Measurements from ENCODE around the gene OTUB1. TPM values are rescaled to one million over a fixed set of nuclear protein-coding genes. Genes with fewer than 3 reads are reported as not detected.
A peak's percentile ranks its signal among the peaks of the same experiment; 100 is the strongest.

Gene OTUB1
- total and polyA plus RNA-seq, 2 of the 13 experiments (the other 11 are each of a cell fraction or from before 2014, with no cell fraction given): 58.8 to 130 TPM

DNA sequence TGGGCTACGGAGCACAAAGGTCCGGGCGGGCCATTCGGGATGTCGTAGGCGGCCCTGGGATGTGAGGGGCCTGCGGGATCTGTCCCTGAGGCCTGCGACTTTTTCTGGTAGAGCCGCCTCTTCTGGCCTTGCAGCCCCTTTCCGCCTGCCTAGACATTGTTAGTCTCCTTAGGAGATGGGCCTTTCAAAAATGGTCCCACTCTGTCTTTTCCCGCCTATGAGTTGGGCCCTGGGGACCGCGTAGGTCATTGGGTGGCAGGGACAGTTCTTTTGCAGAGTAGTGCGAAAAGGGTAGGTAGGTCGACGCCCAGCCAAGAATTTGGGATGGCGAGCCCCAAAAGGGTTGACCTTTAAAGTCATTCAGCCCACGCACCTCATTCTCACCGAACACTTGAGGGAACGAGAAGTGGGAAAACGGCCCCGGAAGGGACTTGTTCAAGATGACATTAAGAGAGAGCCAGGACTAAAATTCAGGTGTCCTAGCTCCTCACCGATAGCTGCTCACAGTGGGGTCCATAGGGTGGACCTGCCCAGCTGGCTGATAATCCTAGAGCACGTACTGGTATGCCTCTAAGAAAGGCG, 785 bp downstream of the OTUB1 start (continued):
- TF ChIP-seq, protein P1, sequence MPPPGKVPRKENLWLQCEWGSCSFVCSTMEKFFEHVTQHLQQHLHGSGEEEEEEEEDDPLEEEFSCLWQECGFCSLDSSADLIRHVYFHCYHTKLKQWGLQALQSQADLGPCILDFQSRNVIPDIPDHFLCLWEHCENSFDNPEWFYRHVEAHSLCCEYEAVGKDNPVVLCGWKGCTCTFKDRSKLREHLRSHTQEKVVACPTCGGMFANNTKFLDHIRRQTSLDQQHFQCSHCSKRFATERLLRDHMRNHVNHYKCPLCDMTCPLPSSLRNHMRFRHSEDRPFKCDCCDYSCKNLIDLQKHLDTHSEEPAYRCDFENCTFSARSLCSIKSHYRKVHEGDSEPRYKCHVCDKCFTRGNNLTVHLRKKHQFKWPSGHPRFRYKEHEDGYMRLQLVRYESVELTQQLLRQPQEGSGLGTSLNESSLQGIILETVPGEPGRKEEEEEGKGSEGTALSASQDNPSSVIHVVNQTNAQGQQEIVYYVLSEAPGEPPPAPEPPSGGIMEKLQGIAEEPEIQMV (CRISPR knock-in tag; IDR thresholded peaks at IDR 0.05; ENCODE audit: low read depth): no peak
- TF ChIP-seq, protein P2, sequence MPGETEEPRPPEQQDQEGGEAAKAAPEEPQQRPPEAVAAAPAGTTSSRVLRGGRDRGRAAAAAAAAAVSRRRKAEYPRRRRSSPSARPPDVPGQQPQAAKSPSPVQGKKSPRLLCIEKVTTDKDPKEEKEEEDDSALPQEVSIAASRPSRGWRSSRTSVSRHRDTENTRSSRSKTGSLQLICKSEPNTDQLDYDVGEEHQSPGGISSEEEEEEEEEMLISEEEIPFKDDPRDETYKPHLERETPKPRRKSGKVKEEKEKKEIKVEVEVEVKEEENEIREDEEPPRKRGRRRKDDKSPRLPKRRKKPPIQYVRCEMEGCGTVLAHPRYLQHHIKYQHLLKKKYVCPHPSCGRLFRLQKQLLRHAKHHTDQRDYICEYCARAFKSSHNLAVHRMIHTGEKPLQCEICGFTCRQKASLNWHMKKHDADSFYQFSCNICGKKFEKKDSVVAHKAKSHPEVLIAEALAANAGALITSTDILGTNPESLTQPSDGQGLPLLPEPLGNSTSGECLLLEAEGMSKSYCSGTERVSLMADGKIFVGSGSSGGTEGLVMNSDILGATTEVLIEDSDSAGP (CRISPR knock-in tag; IDR thresholded peaks at IDR 0.05; ENCODE audit: borderline replicate concordance): 0 out of 2 replicates have a peak, but pooled peaks have one; percentile 15
- TF ChIP-seq ZNF781 (CRISPR knock-in tag; IDR thresholded peaks at IDR 0.05; ENCODE audit: borderline replicate concordance, not compliant biosample characterization): no peak
- TF ChIP-seq, protein P3, sequence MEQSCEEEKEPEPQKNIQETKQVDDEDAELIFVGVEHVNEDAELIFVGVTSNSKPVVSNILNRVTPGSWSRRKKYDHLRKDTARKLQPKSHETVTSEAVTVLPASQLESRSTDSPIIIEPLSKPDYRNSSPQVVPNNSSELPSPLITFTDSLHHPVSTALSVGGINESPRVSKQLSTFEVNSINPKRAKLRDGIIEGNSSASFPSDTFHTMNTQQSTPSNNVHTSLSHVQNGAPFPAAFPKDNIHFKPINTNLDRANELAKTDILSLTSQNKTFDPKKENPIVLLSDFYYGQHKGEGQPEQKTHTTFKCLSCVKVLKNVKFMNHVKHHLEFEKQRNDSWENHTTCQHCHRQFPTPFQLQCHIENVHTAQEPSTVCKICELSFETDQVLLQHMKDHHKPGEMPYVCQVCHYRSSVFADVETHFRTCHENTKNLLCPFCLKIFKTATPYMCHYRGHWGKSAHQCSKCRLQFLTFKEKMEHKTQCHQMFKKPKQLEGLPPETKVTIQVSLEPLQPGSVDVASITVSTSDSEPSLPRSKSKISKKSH (CRISPR knock-in tag; IDR thresholded peaks at IDR 0.05; ENCODE audit: borderline replicate concordance): no peak
- TF ChIP-seq, protein P4, sequence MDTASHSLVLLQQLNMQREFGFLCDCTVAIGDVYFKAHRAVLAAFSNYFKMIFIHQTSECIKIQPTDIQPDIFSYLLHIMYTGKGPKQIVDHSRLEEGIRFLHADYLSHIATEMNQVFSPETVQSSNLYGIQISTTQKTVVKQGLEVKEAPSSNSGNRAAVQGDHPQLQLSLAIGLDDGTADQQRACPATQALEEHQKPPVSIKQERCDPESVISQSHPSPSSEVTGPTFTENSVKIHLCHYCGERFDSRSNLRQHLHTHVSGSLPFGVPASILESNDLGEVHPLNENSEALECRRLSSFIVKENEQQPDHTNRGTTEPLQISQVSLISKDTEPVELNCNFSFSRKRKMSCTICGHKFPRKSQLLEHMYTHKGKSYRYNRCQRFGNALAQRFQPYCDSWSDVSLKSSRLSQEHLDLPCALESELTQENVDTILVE (CRISPR knock-in tag; IDR thresholded peaks at IDR 0.05): no peak
- TF ChIP-seq ATF7-NPFF (CRISPR knock-in tag; IDR thresholded peaks at IDR 0.05; ENCODE audit: low read depth): 0 out of 2 replicates have a peak, but pooled peaks have one; percentile 3
- TF ChIP-seq, protein P5, sequence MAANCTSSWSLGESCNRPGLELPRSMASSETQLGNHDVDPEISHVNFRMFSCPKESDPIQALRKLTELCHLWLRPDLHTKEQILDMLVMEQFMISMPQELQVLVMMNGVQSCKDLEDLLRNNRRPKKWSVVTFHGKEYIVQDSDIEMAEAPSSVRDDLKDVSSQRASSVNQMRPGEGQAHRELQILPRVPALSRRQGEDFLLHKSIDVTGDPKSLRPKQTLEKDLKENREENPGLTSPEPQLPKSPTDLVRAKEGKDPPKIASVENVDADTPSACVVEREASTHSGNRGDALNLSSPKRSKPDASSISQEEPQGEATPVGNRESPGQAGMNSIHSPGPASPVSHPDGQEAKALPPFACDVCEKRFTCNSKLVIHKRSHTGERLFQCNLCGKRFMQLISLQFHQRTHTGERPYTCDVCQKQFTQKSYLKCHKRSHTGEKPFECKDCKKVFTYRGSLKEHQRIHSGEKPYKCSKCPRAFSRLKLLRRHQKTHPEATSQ (CRISPR knock-in tag; IDR thresholded peaks at IDR 0.05; ENCODE audit: borderline replicate concordance): no peak
- TF ChIP-seq, protein P6, sequence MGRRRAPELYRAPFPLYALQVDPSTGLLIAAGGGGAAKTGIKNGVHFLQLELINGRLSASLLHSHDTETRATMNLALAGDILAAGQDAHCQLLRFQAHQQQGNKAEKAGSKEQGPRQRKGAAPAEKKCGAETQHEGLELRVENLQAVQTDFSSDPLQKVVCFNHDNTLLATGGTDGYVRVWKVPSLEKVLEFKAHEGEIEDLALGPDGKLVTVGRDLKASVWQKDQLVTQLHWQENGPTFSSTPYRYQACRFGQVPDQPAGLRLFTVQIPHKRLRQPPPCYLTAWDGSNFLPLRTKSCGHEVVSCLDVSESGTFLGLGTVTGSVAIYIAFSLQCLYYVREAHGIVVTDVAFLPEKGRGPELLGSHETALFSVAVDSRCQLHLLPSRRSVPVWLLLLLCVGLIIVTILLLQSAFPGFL (CRISPR knock-in tag; IDR thresholded peaks at IDR 0.05): no peak
